HFFc6 (cell line): Measurements from ENCODE around the gene LAYN. TPM values are rescaled to one million over a fixed set of nuclear protein-coding genes. Genes with fewer than 3 reads are reported as not detected.

Experiments used
- DNase-seq: peaks from one replicate; pipeline ENCODE4 v3.0.0-alpha.2; 2018
- H3K27ac Mint-ChIP-seq: 2 replicates; pipeline ENCODE4 v1.8.0; 2020; ENCODE audit warnings: mild to moderate bottlenecking, mixed read lengths
- H3K27me3 Mint-ChIP-seq: 2 replicates; pipeline ENCODE4 v1.8.0; 2021; ENCODE audit warnings: mild to moderate bottlenecking, moderate library complexity, mixed read lengths; ENCODE audit not compliant: insufficient read depth
- H3K36me3 Mint-ChIP-seq: 2 replicates; pipeline ENCODE4 v1.8.0; 2021; ENCODE audit warnings: low read depth, mixed read lengths
- H3K4me1 Mint-ChIP-seq: 2 replicates; pipeline ENCODE4 v1.8.0; 2020; ENCODE audit warnings: low read depth, mixed read lengths
- H3K4me3 Mint-ChIP-seq: 2 replicates; pipeline ENCODE4 v1.8.0; 2020; ENCODE audit warnings: mild to moderate bottlenecking, moderate library complexity, mixed read lengths
- H3K9me3 Mint-ChIP-seq: 2 replicates; pipeline ENCODE4 v1.8.0; 2020; ENCODE audit warnings: mild to moderate bottlenecking, mixed read lengths
- CTCF ChIP-seq: fragments of 200-600 bp; sonication (generic); IDR thresholded peaks from 2 replicates; pipeline ENCODE4 v1.5.0; 2021; ENCODE audit warnings: antibody characterized with exemption, mild to moderate bottlenecking
- total RNA-seq, 6 experiments: library from RNA; stranded (reverse); fragmentation: NEBNext Ultra II Directional; extraction: Animal tissue kit (Norgen Biotek cat#: 25700); gene quantifications; 2 replicates in 1 of 6; 3 replicates in 5 of 6; pipeline ENCODE4 v1.2.3, GENCODE V29; 2021

The LAYN gene
- total RNA-seq, 6 experiments from 2014 or later, result 79.1 to 148 (median 132) TPM

DNA sequence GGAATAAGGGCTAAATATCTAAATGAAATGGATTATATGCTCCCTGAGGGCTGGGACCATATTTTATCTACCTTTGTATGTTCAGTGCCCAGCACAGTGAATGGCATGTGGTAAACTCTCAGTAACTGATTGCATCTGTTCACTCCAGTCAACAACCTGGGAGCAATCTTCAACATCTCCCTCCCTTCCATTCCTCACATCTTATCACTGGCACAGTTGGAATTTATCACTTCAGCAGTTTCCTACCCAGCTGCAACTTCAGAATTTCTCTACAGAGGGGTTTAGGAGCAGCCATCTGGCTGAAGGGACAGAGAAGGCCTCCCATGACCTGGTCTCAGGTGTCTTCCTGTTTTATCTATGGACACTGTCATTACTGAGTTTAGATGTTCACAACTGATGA lies 52.0 kb downstream of the LAYN start:
- Mint-ChIP-seq H3K36me3 (no peaks in the 10 kb centered on the region), H3K27ac (no peak overlapping the region), H3K9me3 (no peaks in the 10 kb centered on the region; the same call in 1 of the 2 replicates), H3K27me3 (no peaks in the 10 kb centered on the region; the same call in 1 of the 2 replicates), H3K4me3 (no peak overlapping the region), H3K4me1 (peaks cover 6% of the 10 kb centered on the region; the same call in 1 of the 2 replicates)
- no peak for DNase-seq
- no peak for TF ChIP-seq CTCF

- no peak overlapping the region for H3K4me3 Mint-ChIP-seq
- H3K9me3 Mint-ChIP-seq, result no peaks in the 10 kb centered on the region; the same call in 1 of the 2 replicates
- DNase-seq, result no peak
- H3K4me1 Mint-ChIP-seq, result peaks cover 17% of the 10 kb centered on the region
- TF ChIP-seq CTCF, result no peak
- no peaks in the 10 kb centered on the region; the same call in 1 of the 2 replicates for H3K27me3 Mint-ChIP-seq
- no peaks in the 10 kb centered on the region for H3K36me3 Mint-ChIP-seq
- H3K27ac Mint-ChIP-seq, result no peak overlapping the region
Observed at GRCh38 chr11:111596319-111596718, 55.8 kb downstream of the LAYN start.

GRCh38 chr11:111598148-111598547 lies 57.6 kb downstream of the LAYN start:
- no peaks in the 10 kb centered on the region; the same call in 1 of the 2 replicates for H3K27me3 Mint-ChIP-seq

DNA sequence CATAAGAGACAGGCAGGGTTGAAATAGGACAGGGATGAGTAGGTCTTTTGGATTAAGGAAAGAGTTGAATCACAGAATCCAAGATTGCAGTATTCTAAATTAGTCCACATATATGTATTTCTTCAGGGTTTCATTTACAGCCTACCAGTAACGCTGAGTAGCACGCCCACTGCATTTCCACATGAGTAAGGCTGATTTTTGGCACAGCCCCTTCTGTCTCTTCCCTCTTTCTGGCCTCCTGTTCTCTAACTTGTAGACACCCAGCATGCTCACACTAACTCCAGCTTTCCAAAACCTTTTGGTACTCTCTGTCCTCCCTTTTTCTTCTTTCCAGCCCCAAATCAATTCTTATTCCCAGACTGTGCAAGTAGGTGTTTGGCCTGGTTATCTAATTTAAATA lies 58.0 kb downstream of the LAYN start:
- H3K36me3 Mint-ChIP-seq, result peaks cover 4% of the 10 kb centered on the region; the same call in 1 of the 2 replicates
- no peaks in the 10 kb centered on the region; the same call in 1 of the 2 replicates for H3K27me3 Mint-ChIP-seq
- peak; percentile 40 for DNase-seq
- H3K4me3 Mint-ChIP-seq, result peak overlapping the region; percentile 79; the same call in 1 of the 2 replicates
- peak overlapping the region; percentile 36; the same call in 1 of the 2 replicates for H3K27ac Mint-ChIP-seq
- H3K4me1 Mint-ChIP-seq, result peaks cover 26% of the 10 kb centered on the region
- TF ChIP-seq CTCF, result no peak
- H3K9me3 Mint-ChIP-seq, result no peaks in the 10 kb centered on the region; the same call in 1 of the 2 replicates

More at GRCh38 chr11:111598148-111598547, 57.6 kb downstream of the LAYN start:
- Mint-ChIP-seq H3K36me3 (peaks cover 1% of the 10 kb centered on the region; the same call in 1 of the 2 replicates), H3K4me3 (peak overlapping the region; percentile 79), H3K27ac (peak overlapping the region; percentile 36), H3K9me3 (no peaks in the 10 kb centered on the region; the same call in 1 of the 2 replicates), H3K4me1 (peaks cover 23% of the 10 kb centered on the region)
- no peak for DNase-seq
- no peak for TF ChIP-seq CTCF

DNA sequence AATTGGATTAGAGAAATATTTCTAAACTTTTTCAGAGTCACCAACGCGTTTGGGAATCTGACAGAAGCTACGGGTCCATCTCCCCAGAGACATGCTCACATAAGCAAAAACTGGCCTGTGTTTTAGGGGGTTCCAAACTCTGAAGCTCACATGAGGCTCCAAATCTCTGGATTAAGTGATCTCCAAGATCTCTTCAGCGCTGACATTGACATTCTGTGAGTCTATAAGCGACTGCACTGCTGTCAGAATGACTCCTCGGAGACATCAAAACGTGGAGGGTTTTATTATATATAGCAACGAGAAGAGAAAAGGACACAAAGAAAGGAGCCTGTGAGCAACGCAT lies 61.1 kb downstream of the LAYN start:
- Mint-ChIP-seq H3K27me3 (no peaks in the 10 kb centered on the region), H3K4me3 (peak overlapping the region; percentile 91), H3K9me3 (no peaks in the 10 kb centered on the region), H3K4me1 (peaks cover 49% of the 10 kb centered on the region), H3K27ac (peak overlapping the region; percentile 87), H3K36me3 (peaks cover 4% of the 10 kb centered on the region; the same call in 1 of the 2 replicates)
- TF ChIP-seq CTCF, result no peak
- DNase-seq, result no peak
